OCI-LY1 (cell line): ENCODE results near the gene FDX1.
"Not testable (repeated sequence)": the region's sequence is repeated elsewhere in the genome, so short reads cannot be mapped to it uniquely, and the experiment has no call there.

ENCODE experiments used
- H2AFZ ChIP-seq: fragments of 200-600 bp; sonication (generic), shearing (Covaris generic); 2 replicates; pipeline ENCODE4 v1.6.0; 2014; ENCODE audit warnings: antibody characterized with exemption, mild to moderate bottlenecking, low read length
- H3F3A ChIP-seq: fragments of 200-600 bp; sonication (generic), shearing (Covaris generic); 2 replicates; pipeline ENCODE4 v1.6.0; 2014; ENCODE audit warnings: mild to moderate bottlenecking, antibody characterized with exemption, low read length, moderate library complexity; ENCODE audit not compliant: insufficient read depth
- H3K27ac ChIP-seq: fragments of 200-600 bp; sonication (generic); 2 replicates; pipeline ENCODE4 v1.5.1; 2014; ENCODE audit warnings: low read length, mixed run types, mild to moderate bottlenecking, low read depth; ENCODE audit not compliant: poor library complexity, severe bottlenecking
- H3K27me3 ChIP-seq: fragments of 200-600 bp; sonication (generic); 2 replicates; pipeline ENCODE4 v1.6.0; 2014; ENCODE audit warnings: antibody characterized with exemption, mild to moderate bottlenecking, low read length, moderate library complexity; ENCODE audit not compliant: insufficient read depth
- H3K36me3 ChIP-seq: fragments of 200-600 bp; sonication (generic); 2 replicates; pipeline ENCODE4 v1.6.1; 2014; ENCODE audit warnings: mild to moderate bottlenecking, antibody characterized with exemption, low read length, moderate library complexity, mixed read lengths; ENCODE audit not compliant: insufficient read depth
- H3K4me1 ChIP-seq: fragments of 200-600 bp; sonication (generic); 2 replicates; pipeline ENCODE4 v1.5.1; 2014; ENCODE audit warnings: mild to moderate bottlenecking, low read length, moderate library complexity; ENCODE audit not compliant: insufficient read depth, severe bottlenecking
- H3K4me2 ChIP-seq: fragments of 200-600 bp; sonication (generic), shearing (Covaris generic); 2 replicates; pipeline ENCODE4 v1.6.1; 2014; ENCODE audit warnings: low read length
- H3K4me3 ChIP-seq: fragments of 200-600 bp; sonication (generic); 2 replicates; pipeline ENCODE4 v1.5.1; 2014; ENCODE audit warnings: low read length, low read depth, mild to moderate bottlenecking, mixed read lengths; ENCODE audit not compliant: poor library complexity, severe bottlenecking
- H3K79me2 ChIP-seq: fragments of 200-600 bp; shearing (Covaris generic); 2 replicates; pipeline ENCODE4 v1.6.1; 2016; ENCODE audit warnings: mixed run types, low read length, mixed read lengths; ENCODE audit not compliant: insufficient read depth
- H3K9ac ChIP-seq: fragments of 200-600 bp; sonication (generic), shearing (Covaris generic); 2 replicates; pipeline ENCODE4 v1.6.1; 2014; ENCODE audit warnings: mild to moderate bottlenecking, low read length, mixed read lengths
- H3K9me2 ChIP-seq: fragments of 200-600 bp; sonication (generic), shearing (Covaris generic); 2 replicates; pipeline ENCODE4 v1.6.1; 2014; ENCODE audit warnings: low read depth, mild to moderate bottlenecking, low read length, mixed read lengths
- H3K9me3 ChIP-seq: fragments of 200-600 bp; shearing (Covaris generic); 2 replicates; pipeline ENCODE4 v1.6.1; 2014; ENCODE audit warnings: low read length, mixed read lengths
- H4K20me1 ChIP-seq: fragments of 200-600 bp; sonication (generic), shearing (Covaris generic); 2 replicates; pipeline ENCODE4 v1.6.0; 2016; ENCODE audit warnings: mild to moderate bottlenecking, low read length; ENCODE audit not compliant: insufficient read depth
- CTCF ChIP-seq: fragments of 200-600 bp; sonication (generic), shearing (Covaris generic); IDR thresholded peaks from 2 replicates; pipeline ENCODE4 v1.5.1; 2017; ENCODE audit warnings: mild to moderate bottlenecking, antibody characterized with exemption, low read length, moderate library complexity, mixed read lengths
- EZH2 ChIP-seq: fragments of 200-600 bp; sonication (generic), shearing (Covaris generic); IDR thresholded peaks from 2 replicates; pipeline ENCODE4 v1.8.0; 2017; ENCODE audit warnings: borderline replicate concordance, mixed run types, mild to moderate bottlenecking, antibody characterized with exemption, low read length, moderate library complexity, mixed read lengths

The FDX1 gene

GRCh38 chr11:110389965-110390364 is 39.8 kb upstream of the FDX1 start:
- no peak overlapping the region for H3K4me2 ChIP-seq
- H3K9me2 ChIP-seq = no peaks in the 10 kb centered on the region
- no peaks in the 10 kb centered on the region for H3F3A ChIP-seq
- no peak overlapping the region for H3K4me3 ChIP-seq
- H3K36me3 ChIP-seq = no peaks in the 10 kb centered on the region
- H4K20me1 ChIP-seq = no peaks in the 10 kb centered on the region
- H3K9ac ChIP-seq = no peak overlapping the region
- no peaks in the 10 kb centered on the region for H3K27me3 ChIP-seq
- peaks cover 4% of the 10 kb centered on the region for H3K4me1 ChIP-seq
- no peaks in the 10 kb centered on the region for H3K79me2 ChIP-seq
- no peaks in the 10 kb centered on the region for H3K9me3 ChIP-seq
- no peak for TF ChIP-seq CTCF
- TF ChIP-seq EZH2 = no peak
- no peak overlapping the region for H2AFZ ChIP-seq
- H3K27ac ChIP-seq = no peak overlapping the region

GRCh38 chr11:110392056-110392455 is 37.7 kb upstream of the FDX1 start:
- H3K27ac ChIP-seq = no peak overlapping the region

GRCh38 chr11:110397668-110398286 is 32.0 kb upstream of the FDX1 start:
- not testable (repeated sequence) for H2AFZ ChIP-seq, H4K20me1 ChIP-seq, H3K4me3 ChIP-seq, H3K4me2 ChIP-seq, H3F3A ChIP-seq, H3K27ac ChIP-seq, H3K79me2 ChIP-seq, H3K9me3 ChIP-seq, H3K27me3 ChIP-seq, H3K36me3 ChIP-seq, H3K9me2 ChIP-seq, H3K9ac ChIP-seq, H3K4me1 ChIP-seq

More at GRCh38 chr11:110392056-110392455, 37.7 kb upstream of the FDX1 start:
- H3K27me3 ChIP-seq = no peaks in the 10 kb centered on the region
- H3K36me3 ChIP-seq = no peaks in the 10 kb centered on the region
- H3K9me2 ChIP-seq = no peaks in the 10 kb centered on the region
- TF ChIP-seq CTCF = no peak
- no peak for TF ChIP-seq EZH2
- H3F3A ChIP-seq = no peaks in the 10 kb centered on the region
- H2AFZ ChIP-seq = no peak overlapping the region
- H3K9me3 ChIP-seq = no peaks in the 10 kb centered on the region
- no peak overlapping the region for H3K4me2 ChIP-seq
- no peaks in the 10 kb centered on the region for H4K20me1 ChIP-seq
- no peaks in the 10 kb centered on the region for H3K79me2 ChIP-seq
- H3K4me3 ChIP-seq = no peak overlapping the region
- no peak overlapping the region for H3K9ac ChIP-seq
- H3K4me1 ChIP-seq = peaks cover 4% of the 10 kb centered on the region

GRCh38 chr11:110403585-110403984 is 26.2 kb upstream of the FDX1 start:
- not testable (repeated sequence) for H3K4me1 ChIP-seq, H3K4me2 ChIP-seq, H3K9me3 ChIP-seq, H3K27me3 ChIP-seq, H4K20me1 ChIP-seq, H3K4me3 ChIP-seq, H3K79me2 ChIP-seq, H3K36me3 ChIP-seq, H3K9ac ChIP-seq, H2AFZ ChIP-seq, H3K9me2 ChIP-seq, H3F3A ChIP-seq, H3K27ac ChIP-seq

GRCh38 chr11:110405636-110406035 is 24.1 kb upstream of the FDX1 start:
- H4K20me1 ChIP-seq, H2AFZ ChIP-seq, H3K4me2 ChIP-seq, H3K4me1 ChIP-seq, H3K4me3 ChIP-seq, H3K9me3 ChIP-seq, H3K79me2 ChIP-seq, H3K27ac ChIP-seq, H3K27me3 ChIP-seq, H3K9ac ChIP-seq, H3F3A ChIP-seq, H3K9me2 ChIP-seq, H3K36me3 ChIP-seq: not testable (repeated sequence)
